ENCODE data around the gene PCAT6.
"Not testable (repeated sequence)": the region's sequence is repeated elsewhere in the genome, so short reads cannot be mapped to it uniquely, and the experiment has no call there.

PCAT6 gene

DNA sequence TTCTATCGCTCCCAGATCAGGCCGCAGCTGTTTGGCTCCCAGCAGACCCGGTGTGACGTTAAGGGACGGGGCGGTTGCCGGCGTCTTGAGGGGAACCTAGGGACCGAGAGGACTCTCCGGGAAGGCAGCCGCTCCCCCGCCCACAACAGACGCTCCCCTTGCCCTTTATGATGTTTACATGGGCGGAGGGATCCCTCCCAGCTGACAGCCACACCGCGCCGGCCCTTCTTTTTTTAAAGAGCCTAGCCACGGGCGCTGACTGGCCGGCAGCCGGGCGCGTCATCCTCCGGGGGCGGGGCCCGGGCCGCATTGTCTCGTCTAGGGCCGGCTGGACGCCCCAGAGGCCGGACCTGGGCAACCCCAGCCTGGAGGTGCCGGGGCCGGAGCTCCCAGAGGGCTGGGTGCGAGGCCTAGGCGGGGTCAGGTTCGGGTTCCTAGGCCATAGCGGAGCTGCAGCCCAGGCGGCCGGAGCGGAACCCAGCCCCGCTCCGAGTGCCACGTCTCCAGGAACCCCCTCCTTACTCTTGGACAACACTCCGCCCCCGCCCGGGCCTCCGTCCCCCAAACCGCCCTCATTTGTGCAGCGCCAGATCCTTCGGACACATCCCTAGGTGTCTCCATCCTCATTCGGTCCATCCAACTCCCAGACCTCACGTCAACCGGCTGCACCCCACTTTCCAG lies at the start of gene PCAT6:
TSS of gene PCAT6 (plus strand) at position 340 of the 681 bp plus-strand sequence.
- DNase-seq: peak; percentile 84

DNA sequence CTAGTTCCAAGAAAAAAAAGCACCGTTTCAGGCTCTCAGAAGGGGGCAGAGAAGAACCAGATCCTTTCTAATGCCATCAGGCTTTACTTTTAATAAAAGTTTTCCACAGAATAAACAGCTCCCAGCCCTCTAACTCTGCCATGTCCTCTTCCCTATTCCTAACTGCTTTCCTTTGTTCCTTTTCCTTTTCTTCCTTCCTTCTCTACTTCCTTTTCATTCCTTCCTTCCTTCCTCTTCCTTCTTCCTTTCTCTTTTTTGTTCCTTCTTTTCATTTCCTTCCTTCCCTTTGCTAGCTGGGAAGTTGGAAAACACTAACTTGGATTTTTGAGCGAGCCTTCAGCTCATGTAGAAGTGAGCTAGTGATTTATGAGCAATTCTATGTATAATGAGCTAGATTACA lies 48.7 kb upstream of the PCAT6 start:
- no peak for DNase-seq

DNA sequence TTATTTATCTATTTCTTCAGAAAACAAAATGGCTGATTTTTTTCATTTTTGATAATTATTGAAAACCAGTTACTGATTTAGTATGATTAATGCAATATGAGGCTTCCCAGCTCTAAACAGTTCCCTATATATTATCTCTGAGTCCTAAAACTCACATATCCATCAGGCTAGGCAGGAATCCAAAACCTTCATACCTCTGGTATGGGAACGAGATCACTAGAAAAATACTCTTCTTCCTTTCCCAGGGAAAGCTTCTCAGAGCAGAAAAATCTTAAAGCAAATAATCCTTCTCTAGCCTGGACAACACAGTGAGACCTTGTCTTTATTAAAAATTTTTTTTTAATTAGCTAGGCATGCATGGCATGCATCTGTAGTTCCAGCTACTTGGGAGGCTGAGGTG lies 45.0 kb upstream of the PCAT6 start:
- no peak for DNase-seq

DNA sequence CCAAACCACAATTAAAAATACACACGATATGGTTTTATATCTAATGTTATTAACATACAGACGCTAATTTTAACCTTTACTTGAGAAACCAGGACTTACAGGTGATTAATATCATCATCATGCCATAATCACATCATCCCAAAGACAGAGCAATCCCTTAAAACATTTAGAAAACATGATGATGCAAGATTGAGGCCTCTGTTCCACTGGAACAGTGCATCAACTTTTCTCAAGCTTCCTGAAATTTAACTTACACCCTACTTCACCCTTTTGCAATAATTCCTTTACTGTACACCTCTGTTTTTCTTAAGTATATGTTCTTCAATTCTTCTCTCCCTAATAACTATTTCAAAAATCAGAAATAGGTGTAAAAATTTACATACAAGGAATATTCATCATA lies 40.6 kb upstream of the PCAT6 start:
- no peak for DNase-seq

DNA sequence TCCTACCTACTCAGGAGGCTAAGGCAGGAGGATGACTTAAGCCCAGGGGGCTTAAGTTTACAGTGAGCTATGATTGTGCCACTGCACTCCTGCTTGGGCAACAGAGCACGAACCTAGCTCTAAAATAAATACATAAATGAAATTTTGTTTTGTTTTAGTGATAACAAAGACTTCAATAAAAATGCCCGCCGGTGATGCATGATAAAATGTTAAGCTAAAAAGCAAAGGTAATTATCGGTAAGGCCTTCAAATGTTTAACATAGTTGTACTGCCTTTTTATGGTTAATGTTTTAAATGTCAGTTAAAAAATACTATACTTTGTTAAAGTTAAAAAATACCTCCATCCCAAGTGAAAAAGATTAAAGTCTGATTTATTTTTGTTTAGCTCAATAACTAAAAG lies 29.6 kb upstream of the PCAT6 start:
- DNase-seq: no peak

DNA sequence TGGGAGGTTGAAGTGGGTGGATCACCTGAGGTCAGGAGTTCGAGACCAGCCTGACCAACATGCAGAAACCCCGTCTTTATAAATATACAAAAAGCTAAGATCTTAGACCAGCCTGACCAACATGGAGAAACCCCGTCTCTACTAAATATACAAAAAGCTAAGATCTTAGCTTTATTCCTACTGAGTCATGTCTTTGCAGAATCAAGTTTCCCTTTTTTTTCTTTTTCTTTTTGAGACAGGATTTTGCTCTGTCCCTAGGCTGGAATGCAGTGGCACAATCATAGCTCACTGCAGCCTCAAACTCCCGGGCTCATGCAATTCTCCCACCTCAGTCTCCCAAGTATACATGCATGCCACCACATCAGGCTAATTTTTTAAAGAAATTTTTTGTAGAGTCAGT lies 23.9 kb upstream of the PCAT6 start:
- DNase-seq: no peak

DNA sequence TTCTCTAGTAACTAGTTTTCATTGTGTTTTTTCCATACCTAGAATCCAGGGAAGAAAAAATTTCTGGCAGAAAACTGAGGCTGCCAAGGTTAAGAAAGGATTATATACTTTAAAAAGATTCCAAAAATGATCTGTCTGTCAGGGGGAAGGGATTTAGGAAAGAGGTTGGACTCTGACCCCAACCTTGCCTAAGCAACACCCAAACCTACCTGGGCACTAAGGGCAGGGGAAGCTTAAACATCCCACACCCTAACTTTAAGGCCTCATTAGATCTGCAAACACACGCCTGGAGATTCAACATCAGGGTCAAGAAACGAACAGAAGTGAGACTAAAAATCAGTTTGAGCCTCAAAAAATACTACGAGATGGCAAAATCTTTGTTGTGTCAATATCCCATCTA lies 22.0 kb upstream of the PCAT6 start:
- DNase-seq: no peak

DNA sequence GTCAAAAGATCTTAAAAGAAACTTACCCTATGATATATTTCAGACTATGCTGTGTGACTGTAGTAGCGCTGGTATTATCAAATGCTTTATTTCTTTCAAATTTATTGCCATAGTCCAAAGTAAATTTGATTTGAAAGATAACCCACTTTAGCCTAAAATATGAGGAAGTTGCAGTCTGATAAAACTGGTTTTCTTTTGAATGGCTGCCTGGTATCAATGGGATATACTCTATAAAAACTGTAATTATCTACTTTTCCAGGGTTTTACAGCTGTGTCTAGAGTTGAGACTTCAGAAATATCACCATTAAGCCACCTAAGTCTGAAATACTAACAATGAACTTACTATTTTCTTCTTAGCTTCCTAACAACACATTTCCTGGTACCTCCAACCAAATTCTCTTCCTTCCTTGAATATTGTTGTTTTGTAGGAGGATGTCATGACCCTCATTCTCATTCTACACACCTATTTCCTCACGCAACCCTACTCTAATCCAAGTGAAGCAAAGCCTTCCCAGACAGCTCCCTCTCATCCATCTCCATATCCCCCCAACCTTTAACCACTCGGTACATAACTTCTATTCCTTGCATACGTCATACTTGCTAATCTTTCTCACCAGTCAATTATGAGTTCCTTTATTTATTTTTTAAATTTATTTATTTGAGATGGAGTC lies 19.5 kb upstream of the PCAT6 start:
- DNase-seq: no peak

DNA sequence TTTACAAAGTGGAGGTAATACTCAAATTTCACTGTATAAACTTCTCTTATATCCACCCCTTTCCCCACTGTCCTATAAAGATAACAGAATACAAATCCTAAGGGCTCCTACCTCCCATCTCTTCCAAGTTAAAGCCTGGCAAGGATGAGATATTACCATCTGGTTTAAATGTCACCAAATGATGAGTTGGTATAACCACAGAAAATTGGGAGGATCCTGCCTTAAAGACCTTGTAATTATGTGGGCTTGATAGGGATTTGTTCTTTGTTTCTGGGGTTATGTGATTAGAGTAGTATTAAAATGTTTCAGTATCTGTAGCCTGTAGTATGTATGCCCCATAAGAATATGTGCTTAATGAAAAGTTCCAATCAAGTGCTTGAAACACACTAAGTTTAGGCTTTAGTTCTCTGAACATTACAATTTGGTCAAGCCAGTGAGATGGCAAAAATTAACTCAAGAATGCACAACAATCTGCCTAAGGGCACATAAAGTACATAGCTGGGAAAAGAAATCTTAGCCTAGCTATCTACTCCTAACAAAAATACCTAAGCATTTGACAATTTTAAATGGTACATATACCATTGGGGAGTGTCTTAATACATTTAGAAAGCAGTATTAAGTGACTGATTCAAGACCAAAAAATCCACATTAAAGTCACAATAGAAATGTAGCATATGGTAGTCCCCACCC lies 16.6 kb upstream of the PCAT6 start:
- DNase-seq: no peak

DNA sequence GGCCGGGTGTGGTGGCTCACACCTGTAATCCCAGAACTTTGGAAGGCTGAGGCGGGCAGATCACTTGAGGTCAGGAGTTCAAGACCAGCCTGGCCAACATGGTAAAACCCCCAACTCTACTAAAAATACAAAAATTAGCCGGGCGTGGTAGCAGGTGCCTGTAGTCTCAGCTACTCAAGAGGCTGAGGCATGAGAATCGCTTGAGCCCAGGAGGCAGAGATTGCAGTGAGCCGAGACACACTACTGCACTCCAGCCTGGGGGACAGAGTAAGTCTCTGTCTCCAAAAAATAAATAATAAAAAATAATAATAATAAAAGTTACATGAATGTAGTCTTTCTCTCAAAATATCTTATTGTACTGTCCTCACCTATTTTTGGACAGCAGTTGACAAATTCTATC lies 15.8 kb upstream of the PCAT6 start:
- not testable (repeated sequence) for DNase-seq

DNA sequence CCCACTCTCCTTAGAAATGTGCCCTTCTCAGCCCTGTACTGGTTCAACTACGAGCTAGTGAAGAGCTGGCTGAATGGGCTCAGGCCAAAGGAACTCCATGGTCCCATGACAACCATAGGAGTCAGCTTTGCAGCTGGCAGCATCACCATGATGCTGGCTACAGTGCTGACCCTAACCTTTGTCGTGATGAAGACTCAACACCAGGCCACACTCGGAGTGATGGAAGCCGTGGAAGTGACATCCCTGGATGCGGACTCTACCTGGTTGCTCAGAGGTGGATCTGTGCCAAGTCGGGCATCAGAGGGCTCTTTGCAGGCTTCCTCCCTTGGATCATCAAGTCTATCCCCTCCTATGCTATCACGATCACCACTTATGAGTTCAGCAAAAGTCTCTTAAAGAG lies 14.1 kb upstream of the PCAT6 start:
- DNase-seq: no peak

DNA sequence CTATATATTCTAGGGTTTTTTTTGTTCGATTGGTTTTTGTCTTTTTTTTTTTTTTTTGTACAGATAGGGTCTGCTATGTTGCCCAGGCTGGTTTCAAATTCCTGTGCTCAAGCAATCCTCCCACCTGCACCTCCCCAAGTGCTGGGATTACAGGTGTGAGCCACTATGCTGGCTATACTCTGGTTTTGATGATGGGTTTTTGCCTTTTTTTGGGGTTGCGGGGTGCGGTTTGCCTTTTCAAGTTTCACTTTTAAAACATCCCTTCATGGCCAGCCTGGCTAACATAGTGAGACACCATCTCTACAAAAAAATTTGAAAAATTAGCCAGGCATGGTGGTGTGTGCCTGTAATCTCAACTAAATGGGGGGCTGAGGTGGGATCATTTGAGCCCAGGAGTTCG lies 12.5 kb upstream of the PCAT6 start:
- DNase-seq: no peak

DNA sequence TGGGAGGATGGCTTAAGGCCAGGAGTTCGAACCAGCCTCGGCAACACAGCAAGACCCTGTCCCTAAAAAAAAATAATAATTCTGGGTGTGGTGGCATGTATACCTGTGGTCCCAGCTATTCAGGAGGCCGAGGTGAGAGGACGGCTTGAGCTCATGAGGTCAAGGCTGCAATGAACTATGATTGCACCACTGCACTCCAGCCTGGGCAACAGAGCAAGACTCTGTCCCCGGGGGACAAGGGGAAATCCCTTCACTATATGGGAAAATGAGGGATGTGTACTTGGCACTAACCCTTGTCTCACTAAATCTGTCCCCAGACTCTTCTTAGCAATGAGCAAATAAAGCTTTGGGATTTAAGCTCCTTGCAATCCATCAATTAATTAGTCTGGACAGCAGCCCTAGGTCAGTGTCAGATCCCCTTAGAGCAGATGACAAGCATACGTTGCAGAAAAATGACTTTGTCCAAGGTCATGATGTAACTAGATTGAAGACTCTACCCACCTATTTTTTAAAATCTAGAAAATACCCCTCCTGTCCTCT lies 11.9 kb upstream of the PCAT6 start:
- no peak for DNase-seq

DNA sequence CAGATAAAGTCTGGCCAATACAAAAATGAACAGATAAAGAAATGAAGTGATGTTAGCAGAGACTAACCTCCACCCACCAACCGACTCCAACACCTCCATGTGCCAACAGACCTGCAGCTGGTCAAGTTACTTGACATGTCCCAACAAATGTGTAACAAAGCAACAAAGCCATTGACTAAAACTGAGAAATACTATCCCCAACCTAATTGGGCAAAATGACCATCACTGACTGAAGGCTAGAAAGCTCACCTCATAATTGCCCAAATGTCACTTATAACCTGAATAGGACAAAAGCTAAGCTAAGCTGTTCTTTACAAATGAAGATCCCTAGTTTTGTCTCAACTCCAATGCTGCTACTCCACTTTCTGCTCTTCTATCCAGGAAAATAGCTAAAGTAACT lies 10.0 kb upstream of the PCAT6 start:
- no peak for DNase-seq

DNA sequence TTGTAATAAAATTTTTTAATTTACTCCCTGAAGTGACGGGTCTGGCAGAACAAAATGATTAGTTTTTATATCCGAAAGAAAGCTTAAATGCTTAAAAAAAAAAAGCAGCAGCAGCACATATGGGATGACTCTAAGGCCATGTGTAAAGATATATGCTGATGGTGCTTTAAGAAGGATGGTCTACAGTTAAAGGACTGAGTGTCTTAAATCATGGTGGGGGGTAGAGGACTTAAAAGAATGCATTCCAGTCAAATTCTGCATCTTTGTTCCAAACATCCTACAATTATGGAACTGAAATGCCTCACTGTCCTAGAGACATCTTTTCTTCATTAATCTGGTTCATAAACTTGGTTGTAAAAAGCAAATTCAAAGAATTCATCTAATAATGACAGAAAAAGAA lies 9.6 kb upstream of the PCAT6 start:
- DNase-seq: no peak

DNA sequence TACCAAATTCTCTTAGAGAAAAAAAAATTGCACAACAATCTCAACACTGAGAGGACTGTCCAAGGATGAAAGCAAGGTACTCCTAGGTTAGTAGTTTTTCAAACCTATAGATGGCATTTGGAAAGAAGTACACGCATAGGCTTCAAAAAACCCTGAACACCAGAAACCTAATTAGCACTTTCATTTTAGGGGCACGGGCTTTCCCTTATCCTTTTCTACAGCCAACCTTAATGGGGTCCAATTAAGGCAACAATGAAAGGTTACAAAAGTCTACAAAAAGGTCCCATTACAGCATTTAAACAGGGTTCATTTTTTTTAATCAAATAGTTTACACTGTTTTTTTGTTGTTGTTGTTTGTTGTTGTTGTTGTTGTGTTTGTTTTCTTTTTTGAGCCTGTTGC lies 8.7 kb upstream of the PCAT6 start:
- DNase-seq: no peak

DNA sequence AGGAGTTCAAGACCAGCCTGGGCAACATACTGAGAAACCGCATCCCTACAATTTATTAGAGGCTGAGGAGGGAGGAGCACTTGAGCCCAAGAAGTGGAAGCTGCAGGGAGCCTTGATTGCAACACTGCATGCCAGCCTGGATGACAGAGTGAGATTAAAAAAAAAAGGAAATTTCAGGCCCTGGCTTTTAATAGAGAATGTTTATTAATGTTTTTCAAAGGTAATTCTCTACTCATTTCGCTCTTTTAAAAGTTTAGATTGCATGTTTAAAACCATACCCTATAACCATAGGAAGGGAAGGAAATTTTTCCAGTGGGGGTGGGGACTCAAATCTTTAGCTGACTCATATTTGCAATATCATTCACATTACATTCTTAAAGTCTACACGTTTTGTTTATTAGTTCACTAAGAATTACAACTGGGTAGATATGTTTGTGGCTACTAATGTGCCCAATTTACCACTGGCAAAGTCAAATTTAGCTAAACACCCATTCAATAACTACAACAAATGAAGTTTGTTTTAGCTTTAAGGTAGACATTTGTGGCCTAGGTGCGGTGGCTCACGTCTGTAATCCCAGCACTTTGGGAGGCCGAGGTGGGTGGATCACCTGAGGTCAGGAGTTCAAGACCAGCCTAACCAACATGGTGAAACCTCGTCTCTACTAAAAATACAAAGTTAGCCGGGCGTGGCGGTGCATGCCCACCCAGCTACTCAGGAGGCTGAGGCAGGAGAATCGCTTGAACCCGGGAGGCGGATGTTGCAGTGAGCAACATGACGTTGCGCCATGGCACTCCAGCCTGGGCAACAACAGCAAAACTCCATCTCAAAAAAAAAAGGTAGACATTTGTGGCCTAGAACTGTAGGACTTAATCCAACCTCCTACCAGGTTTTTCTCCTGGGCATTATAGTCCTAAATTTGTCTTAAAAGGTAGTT lies 7.5 kb upstream of the PCAT6 start:
- no peak for DNase-seq

DNA sequence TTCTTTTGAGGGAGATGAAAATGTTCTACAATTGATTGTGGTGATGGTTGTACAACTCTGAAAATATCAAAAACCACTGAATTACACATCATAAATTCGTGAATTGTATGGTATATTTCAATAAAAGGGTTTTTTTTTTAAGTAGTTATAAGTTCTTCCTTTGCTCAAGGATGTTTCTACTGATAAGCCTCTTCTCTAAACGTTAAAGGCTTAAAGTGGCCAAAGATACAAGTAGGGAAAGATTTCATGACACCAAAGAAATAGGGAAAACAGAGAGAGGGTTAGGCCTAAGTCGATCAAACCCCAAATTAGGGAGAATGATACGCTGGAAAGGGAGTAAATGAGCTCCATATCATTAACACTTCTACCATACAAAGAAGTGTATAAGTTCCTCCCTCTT lies 6.6 kb upstream of the PCAT6 start:
- no peak for DNase-seq

DNA sequence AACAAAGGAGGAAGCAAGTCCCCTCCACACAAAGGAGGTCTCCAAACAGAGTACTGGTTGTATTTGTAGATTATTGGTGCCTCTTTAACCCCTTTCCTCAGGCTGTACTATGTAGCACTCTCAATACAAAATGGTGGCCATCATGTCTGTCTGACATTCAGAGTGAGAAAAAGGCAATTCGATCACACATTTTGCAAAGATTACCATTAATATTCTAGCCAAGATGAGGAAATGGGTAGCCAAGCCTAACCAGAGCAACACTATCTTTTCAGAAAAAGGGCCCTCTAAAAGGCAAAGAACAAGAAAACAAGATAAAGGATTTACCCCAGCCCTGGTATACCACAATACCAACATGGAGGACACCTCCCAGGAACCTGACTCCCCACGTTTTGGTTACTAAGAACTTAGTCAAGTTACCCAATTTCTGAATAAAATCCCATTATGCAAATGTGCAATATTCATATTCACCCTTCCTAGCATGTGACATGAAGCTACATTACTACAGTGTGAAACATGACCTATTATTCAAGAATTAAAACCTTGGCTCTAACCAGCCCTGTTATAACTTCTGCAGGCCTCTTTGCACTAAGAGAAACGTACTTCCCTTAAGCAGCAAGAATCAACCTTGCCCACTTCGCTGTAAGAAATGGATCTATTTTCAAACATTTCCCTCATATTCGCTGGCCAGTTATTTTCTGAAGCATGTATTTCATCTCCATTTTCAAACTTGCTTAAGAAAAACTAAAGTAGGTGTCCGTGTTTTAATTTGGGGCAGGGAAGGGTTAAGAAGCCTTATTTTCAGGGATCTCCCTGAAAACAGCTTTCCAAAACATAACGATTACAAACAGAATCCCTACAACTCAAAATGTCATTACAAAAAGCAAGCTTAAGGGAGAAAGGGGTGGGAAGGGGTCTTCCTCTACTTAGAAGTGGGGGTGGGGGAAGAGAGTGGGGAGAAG lies 4.6 kb upstream of the PCAT6 start:
- no peak for DNase-seq

DNA sequence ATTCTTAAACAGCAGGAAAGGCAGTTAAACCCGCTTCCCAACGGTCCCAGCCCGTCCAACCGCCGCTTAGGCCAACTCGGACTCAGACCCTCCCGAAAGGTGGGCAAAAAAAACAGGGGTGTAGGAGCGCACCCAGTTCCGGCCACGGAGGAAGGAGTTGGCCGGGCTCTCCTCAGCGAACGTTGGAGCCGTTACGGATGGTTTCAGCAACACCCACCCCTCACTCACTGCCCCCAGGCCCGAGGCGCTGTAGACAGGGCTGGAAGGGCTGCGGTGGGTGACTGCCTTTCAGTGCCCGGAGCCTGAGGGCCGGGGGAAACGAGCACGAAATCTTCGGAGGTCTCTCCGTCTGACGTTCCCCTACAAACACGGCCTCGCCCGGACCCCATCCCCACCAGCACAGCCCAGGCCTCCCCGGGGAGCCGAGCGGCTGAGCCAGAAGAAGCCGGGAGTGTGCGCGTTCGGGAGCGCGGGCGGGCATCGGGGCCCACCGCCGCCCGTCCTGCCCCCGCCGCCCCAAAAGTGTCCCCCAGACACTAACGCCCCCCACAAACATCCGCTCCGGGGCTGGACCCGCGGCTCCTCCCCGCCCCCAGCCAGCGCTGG lies 3.8 kb upstream of the PCAT6 start:
- peak; percentile 42 for DNase-seq

DNA sequence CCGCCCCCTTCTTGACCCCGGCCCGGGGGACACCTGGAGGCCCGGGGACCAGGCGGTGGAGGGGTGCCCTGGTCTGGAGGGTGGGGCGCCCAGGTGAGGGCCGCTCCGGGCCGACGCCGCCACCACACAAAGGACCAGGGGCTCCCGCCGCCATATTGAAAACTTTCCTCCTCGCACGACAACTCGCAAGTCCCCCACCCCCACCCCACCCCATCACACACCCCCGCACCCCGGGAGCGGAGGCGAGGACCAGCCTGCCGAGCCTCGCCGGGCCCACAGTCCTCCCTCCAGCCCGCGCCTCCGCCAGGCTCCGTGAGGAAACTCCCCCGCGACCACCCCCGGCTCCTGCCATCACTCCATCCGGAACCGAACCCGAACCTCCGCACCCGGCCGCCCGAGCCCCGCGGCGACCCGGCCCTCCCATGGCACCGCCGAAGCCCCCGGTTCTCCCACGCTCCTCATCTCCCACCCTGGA lies 3.3 kb upstream of the PCAT6 start:
- DNase-seq: no peak
